Ectodermal cell (in vitro differentiated cells): ENCODE results near the gene MTERF2. TPM values are rescaled to one million over a fixed set of nuclear protein-coding genes. Genes with fewer than 3 reads are reported as not detected.
"Not testable (repeated sequence)": the region's sequence is repeated elsewhere in the genome, so short reads cannot be mapped to it uniquely, and the experiment has no call there.

Experiments used
- H3K27ac ChIP-seq: 2 replicates; pipeline ENCODE4 v1.7.0; 2013; ENCODE audit warnings: mild to moderate bottlenecking, low read depth, low read length; ENCODE audit not compliant: insufficient read depth, poor library complexity, severe bottlenecking
- H3K27me3 ChIP-seq: 2 replicates; pipeline ENCODE4 v1.7.0; 2013; ENCODE audit warnings: mild to moderate bottlenecking, low read length; ENCODE audit not compliant: insufficient read depth, control insufficient read depth, poor library complexity, severe bottlenecking
- H3K36me3 ChIP-seq: one replicate; pipeline ENCODE4 v1.7.0; 2013; ENCODE audit warnings: low read length; ENCODE audit not compliant: control insufficient read depth, insufficient read depth
- H3K4me1 ChIP-seq: one replicate; pipeline ENCODE4 v1.7.0; 2013; ENCODE audit warnings: low read length; ENCODE audit not compliant: control insufficient read depth, insufficient read depth
- H3K4me3 ChIP-seq: 2 replicates; pipeline ENCODE4 v1.7.0; 2013; ENCODE audit warnings: low read depth, low read length, control low read depth; ENCODE audit not compliant: insufficient read depth
- H3K9me3 ChIP-seq: 2 replicates; pipeline ENCODE4 v1.7.0; 2013; ENCODE audit warnings: mild to moderate bottlenecking, low read length, moderate library complexity; ENCODE audit not compliant: control insufficient read depth
- WGBS, 2 experiments: methylation state at CpG; one replicate each; pipeline ENCODE4 v1.1.7; 2013; ENCODE audit warnings: missing lambda C conversion rate in 2 of 2; 5-methylcytosine and 5-hydroxymethylcytosine counted together
- polyA plus RNA-seq, 4 experiments: library from polyadenylated mRNA; stranded (reverse); fragments of 50-300 nt; gene quantifications; one replicate each; pipeline ENCODE4 v1.2.3, GENCODE V29; 2013

The MTERF2 gene, protein sequence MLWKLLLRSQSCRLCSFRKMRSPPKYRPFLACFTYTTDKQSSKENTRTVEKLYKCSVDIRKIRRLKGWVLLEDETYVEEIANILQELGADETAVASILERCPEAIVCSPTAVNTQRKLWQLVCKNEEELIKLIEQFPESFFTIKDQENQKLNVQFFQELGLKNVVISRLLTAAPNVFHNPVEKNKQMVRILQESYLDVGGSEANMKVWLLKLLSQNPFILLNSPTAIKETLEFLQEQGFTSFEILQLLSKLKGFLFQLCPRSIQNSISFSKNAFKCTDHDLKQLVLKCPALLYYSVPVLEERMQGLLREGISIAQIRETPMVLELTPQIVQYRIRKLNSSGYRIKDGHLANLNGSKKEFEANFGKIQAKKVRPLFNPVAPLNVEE
- 24.0 TPM for polyA plus RNA-seq (2013, experiment 1 of 4)
- polyA plus RNA-seq (2013, experiment 2 of 4): 20.0 TPM
- 17.8 TPM for polyA plus RNA-seq (2013, experiment 3 of 4)
- 23.7 TPM for polyA plus RNA-seq (2013, experiment 4 of 4)

GRCh38 chr12:106986625-106987389 lies at the start of gene MTERF2:
MTERF2 (minus strand) TSS chr12:106987146; CDS start chr12:106978714, 8,432 bp downstream.
- WGBS, 2 experiments: 1% methylated on average over 49 to 50 of the region's 50 CpGs
- H3K36me3 ChIP-seq: no peaks in the 10 kb centered on the region
- H3K27ac ChIP-seq: peak within 1 kb of the TSS; percentile 44
- H3K27me3 ChIP-seq: no peaks in the 10 kb centered on the region
- no peaks in the 10 kb centered on the region for H3K9me3 ChIP-seq
- H3K4me1 ChIP-seq: peaks cover 9% of the 10 kb centered on the region
- H3K4me3 ChIP-seq: peak within 1 kb of the TSS; percentile 78

- 94 to 100% methylated on average over 1 of the region's 2 CpGs for WGBS, 2 experiments
- Histone ChIP-seq H3K4me1 (no peaks in the 10 kb centered on the region), H3K9me3 (no peaks in the 10 kb centered on the region)
Observed at GRCh38 chr12:107035733-107036132, 48.8 kb upstream of the MTERF2 start.

DNA sequence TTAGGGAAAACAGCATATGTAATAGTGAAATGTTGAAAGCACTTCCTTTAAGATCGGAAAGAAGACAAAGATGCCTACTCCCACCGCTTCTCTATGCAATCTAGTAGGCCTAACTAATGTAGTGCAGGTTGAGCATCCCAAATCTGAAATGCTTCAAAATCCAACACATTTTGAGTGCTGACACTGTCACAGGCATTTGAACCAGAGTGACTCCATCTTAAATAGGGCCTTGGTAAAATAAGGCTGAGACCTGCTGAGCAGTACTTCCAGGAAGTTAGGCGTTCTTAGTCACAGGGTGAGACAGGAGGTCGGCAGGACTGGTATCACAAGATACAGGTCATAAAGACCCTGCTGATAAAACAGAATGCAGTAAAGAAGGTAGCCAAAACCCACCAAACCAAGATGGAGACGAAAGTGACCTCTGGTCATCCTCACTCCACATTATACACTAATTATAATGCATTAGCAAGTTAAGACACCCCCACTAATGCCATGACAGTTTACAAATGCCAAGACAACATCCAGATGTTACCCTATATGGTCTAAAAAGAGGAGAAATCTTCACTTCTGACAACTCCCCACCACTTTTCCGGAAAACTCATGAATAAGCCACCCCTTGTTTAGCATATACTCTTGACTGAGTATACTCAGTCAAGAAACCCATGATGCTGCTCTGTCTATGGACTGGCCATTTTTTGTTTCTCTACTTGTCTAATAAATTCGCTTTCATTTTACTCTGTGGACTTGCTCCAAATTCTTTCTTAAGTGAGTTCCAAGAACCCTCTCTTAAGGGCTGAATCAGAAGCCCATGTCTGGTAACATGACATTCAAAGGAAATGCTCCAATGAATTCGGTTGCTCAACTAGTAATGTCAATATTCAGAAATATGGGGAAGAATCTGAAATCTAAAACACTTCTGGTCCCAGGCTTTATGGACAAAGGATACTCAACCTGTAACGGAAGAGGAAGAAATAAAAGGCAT lies 47.1 kb upstream of the MTERF2 start:
- Histone ChIP-seq H3K9me3 (no peaks in the 10 kb centered on the region), H3K4me3 (no peak overlapping the region), H3K4me1 (no peaks in the 10 kb centered on the region), H3K36me3 (no peaks in the 10 kb centered on the region), H3K27me3 (no peaks in the 10 kb centered on the region), H3K27ac (no peak overlapping the region)
- 91 to 96% methylated on average over 9 of the region's 9 CpGs for WGBS, 2 experiments

More at GRCh38 chr12:107035733-107036132, 48.8 kb upstream of the MTERF2 start:
- Histone ChIP-seq H3K27me3 (no peaks in the 10 kb centered on the region), H3K4me3 (no peak overlapping the region), H3K27ac (no peak overlapping the region), H3K36me3 (no peaks in the 10 kb centered on the region)

DNA sequence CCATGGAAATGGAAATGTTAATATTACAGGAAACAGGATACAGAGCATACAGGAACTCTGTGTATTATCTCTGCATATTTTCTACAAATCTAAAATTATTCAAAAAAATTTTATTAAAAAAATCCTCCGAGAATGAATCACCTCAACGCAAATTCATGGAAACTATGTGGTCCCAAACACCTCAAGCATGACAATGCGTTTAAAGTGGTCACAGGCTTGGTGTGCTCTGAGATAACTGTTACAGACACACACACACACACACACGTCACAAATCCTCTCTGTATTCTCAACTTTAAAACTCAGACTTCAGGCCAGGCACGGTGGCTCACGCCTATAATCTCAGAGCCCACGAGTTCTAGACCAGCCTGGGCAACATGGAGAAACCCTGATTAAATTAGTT lies 45.3 kb upstream of the MTERF2 start:
- H3K27me3 ChIP-seq: no peaks in the 10 kb centered on the region
- no peaks in the 10 kb centered on the region for H3K4me1 ChIP-seq
- no peak overlapping the region for H3K27ac ChIP-seq
- H3K36me3 ChIP-seq: no peaks in the 10 kb centered on the region
- WGBS, 2 experiments: 76% methylated on average over 7 of the region's 7 CpGs
- H3K9me3 ChIP-seq: no peaks in the 10 kb centered on the region
- no peak overlapping the region for H3K4me3 ChIP-seq

- no peaks in the 10 kb centered on the region for H3K36me3 ChIP-seq
- H3K27ac ChIP-seq: no peak overlapping the region
- H3K4me1 ChIP-seq: no peaks in the 10 kb centered on the region
- no peaks in the 10 kb centered on the region for H3K27me3 ChIP-seq
- H3K4me3 ChIP-seq: no peak overlapping the region
- 92 to 96% methylated on average over 2 of the region's 2 CpGs for whole genome bisulfite sequencing, 2 experiments
- H3K9me3 ChIP-seq: no peaks in the 10 kb centered on the region
Observed at GRCh38 chr12:107031061-107031460, 44.1 kb upstream of the MTERF2 start.

DNA sequence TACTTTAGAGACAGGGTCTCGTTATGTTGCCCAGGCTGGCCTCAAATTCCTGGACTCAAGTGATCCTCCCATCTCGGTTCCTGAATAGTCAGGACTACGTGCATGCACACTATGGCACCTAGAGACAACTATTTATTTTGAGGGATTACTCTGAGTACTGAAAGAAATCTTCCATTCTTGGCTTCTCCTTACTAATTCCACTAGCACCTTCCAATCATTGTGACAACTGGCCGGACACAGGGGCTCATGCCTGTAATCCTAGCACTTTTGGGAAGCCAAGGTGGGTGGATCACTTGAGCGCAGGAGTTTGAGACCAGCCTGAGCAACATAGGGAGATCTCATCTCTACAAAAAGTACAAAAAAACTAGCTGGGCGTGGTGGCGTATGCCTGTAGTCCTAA lies 42.1 kb upstream of the MTERF2 start:
- Histone ChIP-seq H3K27me3 (no peaks in the 10 kb centered on the region), H3K4me1 (no peaks in the 10 kb centered on the region), H3K27ac (no peak overlapping the region), H3K36me3 (no peaks in the 10 kb centered on the region), H3K4me3 (no peak overlapping the region), H3K9me3 (no peaks in the 10 kb centered on the region)
- 94% methylated on average over 7 of the region's 7 CpGs for whole genome bisulfite sequencing, 2 experiments

- WGBS, 2 experiments: 100% methylated on average over 1 to 2 of the region's 2 CpGs
- H3K27ac ChIP-seq: peak overlapping the region; percentile 36
- no peaks in the 10 kb centered on the region for H3K4me1 ChIP-seq
- no peaks in the 10 kb centered on the region for H3K9me3 ChIP-seq
- H3K36me3 ChIP-seq: no peaks in the 10 kb centered on the region
- H3K4me3 ChIP-seq: no peak overlapping the region
- no peaks in the 10 kb centered on the region for H3K27me3 ChIP-seq
Observed at GRCh38 chr12:107027636-107028053, 40.7 kb upstream of the MTERF2 start.

DNA sequence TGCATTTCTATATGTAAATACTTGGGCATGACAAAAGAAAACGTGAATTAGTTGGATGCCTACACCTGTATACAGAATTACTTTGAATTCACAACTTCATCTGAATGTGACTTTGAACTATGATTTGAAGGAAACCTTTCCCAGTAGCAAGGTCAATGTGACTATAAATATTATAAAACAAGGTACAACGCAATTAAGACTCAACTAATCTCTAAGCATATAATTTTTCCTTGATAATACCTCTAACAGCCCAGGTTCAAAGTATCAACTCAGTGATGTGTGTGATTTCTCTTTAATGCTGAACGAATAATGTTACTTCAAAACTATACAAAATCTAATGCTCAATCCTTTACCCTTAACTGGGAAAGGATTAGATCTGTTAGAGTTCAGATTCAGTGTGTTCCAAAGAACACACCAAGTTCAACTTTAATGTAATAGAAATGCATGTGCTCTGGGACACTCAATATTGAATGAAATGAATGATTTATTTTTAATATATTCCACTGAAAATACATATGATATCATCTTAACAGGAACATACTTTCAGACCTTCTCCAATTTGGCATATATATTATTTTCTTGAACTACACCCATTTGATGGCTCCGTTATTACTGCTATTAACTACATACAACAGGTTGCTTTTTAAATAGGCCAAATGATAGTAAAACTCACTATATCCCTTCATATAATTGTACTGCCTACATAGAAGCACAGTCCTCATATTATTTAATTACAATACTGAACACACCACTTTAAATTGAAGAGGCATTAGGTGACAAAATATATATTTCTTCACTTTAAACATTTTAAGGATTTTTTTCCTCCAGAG lies 40.1 kb upstream of the MTERF2 start:
- no peaks in the 10 kb centered on the region for H3K27me3 ChIP-seq
- no peaks in the 10 kb centered on the region for H3K36me3 ChIP-seq
- 86 to 90% methylated on average over 2 to 4 of the region's 4 CpGs for WGBS, 2 experiments
- no peaks in the 10 kb centered on the region for H3K9me3 ChIP-seq
- no peaks in the 10 kb centered on the region for H3K4me1 ChIP-seq
- H3K27ac ChIP-seq: no peak overlapping the region
- H3K4me3 ChIP-seq: no peak overlapping the region

DNA sequence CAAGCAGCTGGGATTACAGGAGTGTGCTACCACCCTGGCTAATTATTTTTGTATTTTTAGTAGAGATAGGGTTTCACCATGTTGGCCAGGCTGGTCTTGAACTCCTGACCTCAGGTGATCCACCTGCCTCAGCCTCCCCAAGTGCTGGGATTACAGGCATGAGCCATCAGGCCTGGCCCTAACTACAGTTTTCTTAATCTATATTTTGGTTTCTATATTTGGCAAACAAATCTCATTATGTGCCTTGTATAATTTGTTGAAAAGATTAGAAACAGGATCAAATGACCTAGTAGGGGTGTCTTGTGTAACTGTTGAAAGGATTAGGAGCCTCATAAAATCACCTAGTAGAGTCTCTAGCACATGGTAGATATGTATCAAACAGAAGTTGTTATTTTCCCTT lies 39.4 kb upstream of the MTERF2 start:
- H3K4me1 ChIP-seq, H3K9me3 ChIP-seq, H3K27ac ChIP-seq, H3K27me3 ChIP-seq, H3K36me3 ChIP-seq, H3K4me3 ChIP-seq: not testable (repeated sequence)
